ENCODE results near the gene RPTOR.
"Not testable (repeated sequence)": the region's sequence is repeated elsewhere in the genome, so short reads cannot be mapped to it uniquely, and the experiment has no call there.

The RPTOR gene

DNA sequence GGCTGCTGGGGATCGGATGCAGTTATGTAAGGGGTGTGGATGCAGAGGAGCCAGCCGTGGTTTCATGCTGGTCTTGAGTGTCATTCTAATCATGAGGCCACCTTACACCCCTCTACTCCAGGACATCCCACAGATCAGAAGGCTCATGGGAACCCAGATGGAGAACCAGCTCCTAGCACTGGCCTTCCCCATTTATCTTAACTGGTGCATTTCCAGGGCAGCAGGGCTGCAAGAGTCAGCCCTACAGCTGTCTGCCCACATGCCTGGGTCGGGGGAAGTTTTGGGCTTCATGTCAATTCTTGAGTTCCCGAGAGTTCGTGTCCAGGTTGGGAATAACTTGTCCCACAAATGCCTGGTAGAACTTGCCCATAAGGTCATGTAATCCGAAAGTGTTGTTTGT lies 29.1 kb downstream of the RPTOR start:
- Histone ChIP-seq H3K36me3 (peaks cover 5 to 21% (median 10%) of the 10 kb centered on the region in 11 experiments; a peak in 16 of 22 replicates), H3K27ac (no peak overlapping the region), H3K27me3 (no peaks in the 10 kb centered on the region), H3K9me3 (replicated peaks in 1 of 11) (peaks cover 9 to 14% (median 13%) of the 10 kb centered on the region in 11 experiments; a peak in 21 of 22 replicates), H3K4me1 (peaks cover 0 to 6% (median 0%) of the 10 kb centered on the region in 10 experiments; a peak in 1 of 20 replicates), H3K4me2 (no peak overlapping the region), H3K4me3 (no peak overlapping the region), H4K20me1 (peaks cover 56 to 100% (median 97%) of the 10 kb centered on the region in 11 experiments; a peak in 21 of 22 replicates), H3K9ac (no peak overlapping the region)
- TF ChIP-seq Cebpa-rat (IDR thresholded peaks at IDR 0.05), result no peak

DNA sequence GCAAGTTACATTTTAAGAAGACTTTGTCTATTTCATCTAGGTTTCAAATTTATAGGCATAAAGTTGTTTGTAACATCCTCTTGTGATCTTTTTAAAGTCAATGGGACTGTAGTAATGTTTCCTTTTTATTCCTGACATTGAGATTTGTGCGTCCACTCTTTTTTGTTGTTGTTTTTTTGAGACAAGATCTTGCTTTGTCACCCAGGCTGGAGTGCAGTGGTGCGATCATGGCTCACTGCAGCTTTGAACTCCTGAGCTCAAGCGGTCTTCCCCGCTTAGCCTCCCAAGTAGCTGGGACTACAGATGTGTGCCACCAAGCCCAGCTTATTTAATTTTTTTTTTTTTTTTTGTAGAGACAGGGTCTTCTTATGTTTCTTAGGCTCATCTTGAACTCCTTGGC lies 29.9 kb downstream of the RPTOR start:
- peaks cover 9 to 14% (median 13%) of the 10 kb centered on the region in 11 experiments; a peak in 21 of 22 replicates for H3K9me3 ChIP-seq (replicated peaks in 1 of 11)
- H4K20me1 ChIP-seq, result peaks cover 63 to 100% (median 97%) of the 10 kb centered on the region in 11 experiments; a peak in 21 of 22 replicates
- H3K4me2 ChIP-seq, result no peak overlapping the region
- H3K4me1 ChIP-seq, result peaks cover 0 to 6% (median 0%) of the 10 kb centered on the region in 10 experiments; a peak in 1 of 20 replicates
- no peak overlapping the region for H3K4me3 ChIP-seq
- TF ChIP-seq Cebpa-rat (IDR thresholded peaks at IDR 0.05), result no peak
- H3K27ac ChIP-seq, result no peak overlapping the region
- H3K36me3 ChIP-seq, result peaks cover 5 to 22% (median 10%) of the 10 kb centered on the region in 11 experiments; a peak in 16 of 22 replicates
- no peak overlapping the region for H3K9ac ChIP-seq
- no peaks in the 10 kb centered on the region for H3K27me3 ChIP-seq

DNA sequence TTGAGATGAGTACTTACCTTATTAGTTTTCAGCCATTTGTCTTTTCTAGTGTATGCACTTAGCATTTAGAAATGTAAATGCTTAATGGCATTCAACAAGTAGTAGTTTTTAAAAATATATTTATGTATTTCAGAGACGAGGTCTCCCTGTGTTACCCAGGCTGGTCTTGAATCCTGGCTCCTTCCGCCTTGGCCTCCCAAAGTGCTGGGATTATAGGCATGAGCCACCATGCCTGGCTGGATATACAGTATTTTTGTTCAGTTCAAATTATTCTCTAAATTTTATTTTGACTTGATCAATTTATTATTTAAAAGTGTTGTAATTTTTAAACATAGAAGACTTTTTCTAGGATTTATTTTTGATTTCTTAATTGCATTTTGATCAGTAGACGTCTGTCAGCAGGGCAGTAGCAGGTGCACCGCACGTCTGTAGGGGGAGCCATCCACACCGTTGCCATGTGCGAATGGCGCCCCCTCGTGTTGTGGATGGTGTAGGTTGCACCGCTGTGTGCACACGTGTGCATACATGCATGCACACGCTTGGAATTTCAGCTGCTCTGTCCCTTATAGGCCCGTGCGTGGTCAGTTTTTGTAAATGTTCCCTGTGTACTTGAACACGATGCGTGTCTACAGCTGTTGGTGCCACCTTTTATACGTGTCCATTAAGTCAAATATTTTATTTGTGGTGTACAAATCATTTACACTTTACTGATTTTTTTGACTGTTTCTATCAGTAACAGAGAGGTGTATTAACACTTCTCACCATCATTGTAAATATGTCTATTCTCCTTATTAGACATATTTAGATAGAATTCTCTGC lies 30.6 kb downstream of the RPTOR start:
- no peaks in the 10 kb centered on the region for H3K27me3 ChIP-seq
- peaks cover 5 to 22% (median 10%) of the 10 kb centered on the region in 11 experiments; a peak in 16 of 22 replicates for H3K36me3 ChIP-seq
- H3K4me2 ChIP-seq, result no peak overlapping the region
- TF ChIP-seq Cebpa-rat (IDR thresholded peaks at IDR 0.05), result no peak
- H3K9ac ChIP-seq, result no peak overlapping the region
- H3K4me1 ChIP-seq, result peaks cover 0 to 6% (median 0%) of the 10 kb centered on the region in 10 experiments; a peak in 1 of 20 replicates
- H3K27ac ChIP-seq, result no peak overlapping the region
- H3K9me3 ChIP-seq (replicated peaks in 1 of 11), result peaks cover 9 to 14% (median 13%) of the 10 kb centered on the region in 11 experiments; a peak in 21 of 22 replicates
- no peak overlapping the region for H3K4me3 ChIP-seq
- H4K20me1 ChIP-seq, result peaks cover 64 to 100% (median 97%) of the 10 kb centered on the region in 11 experiments

DNA sequence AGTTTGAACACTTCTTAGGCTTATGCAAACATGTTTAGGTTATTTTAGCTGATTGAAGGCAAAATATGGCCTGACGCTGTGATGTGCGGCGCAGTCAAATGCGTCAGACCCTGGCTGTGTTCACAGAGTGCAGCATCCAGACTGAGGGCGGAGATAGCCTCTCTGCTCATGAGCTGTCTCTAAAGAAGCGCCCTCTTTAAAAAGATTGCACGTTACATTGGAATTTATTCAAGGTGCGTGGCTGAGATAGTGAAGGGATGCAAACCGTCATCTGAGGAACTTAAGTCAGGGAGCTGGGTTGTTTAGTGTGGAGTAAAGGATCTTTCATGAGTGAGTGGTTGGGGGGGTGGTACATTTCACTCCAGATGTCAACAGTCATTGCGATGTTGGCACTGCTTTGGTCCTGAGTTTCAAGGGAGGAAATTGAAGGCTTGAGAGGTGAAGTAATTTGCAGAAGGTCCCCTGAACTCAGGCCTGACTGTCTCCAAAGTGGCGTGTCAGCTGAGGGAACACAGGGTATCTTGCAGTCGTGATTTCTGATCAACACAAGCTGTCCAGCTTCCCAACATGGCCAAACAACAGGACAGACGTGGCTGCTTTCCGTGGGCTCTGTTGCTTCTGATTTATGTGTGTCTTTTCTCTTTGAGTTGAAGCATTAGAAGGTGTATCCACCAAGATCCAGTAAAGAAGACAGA lies 33.4 kb downstream of the RPTOR start:
- Histone ChIP-seq H3K9ac (no peak overlapping the region), H3K9me3 (replicated peaks in 1 of 11) (no peaks in the 10 kb centered on the region), H3K4me2 (no peak overlapping the region), H3K27ac (no peak overlapping the region), H3K4me1 (peaks cover 0 to 6% (median 0%) of the 10 kb centered on the region in 10 experiments; a peak in 1 of 20 replicates), H3K4me3 (no peak overlapping the region), H3K27me3 (no peaks in the 10 kb centered on the region), H4K20me1 (peaks cover 82 to 100% (median 97%) of the 10 kb centered on the region in 11 experiments), H3K36me3 (peaks cover 0 to 23% (median 11%) of the 10 kb centered on the region in 11 experiments; a peak in 17 of 22 replicates)
- TF ChIP-seq Cebpa-rat (IDR thresholded peaks at IDR 0.05), result no peak

DNA sequence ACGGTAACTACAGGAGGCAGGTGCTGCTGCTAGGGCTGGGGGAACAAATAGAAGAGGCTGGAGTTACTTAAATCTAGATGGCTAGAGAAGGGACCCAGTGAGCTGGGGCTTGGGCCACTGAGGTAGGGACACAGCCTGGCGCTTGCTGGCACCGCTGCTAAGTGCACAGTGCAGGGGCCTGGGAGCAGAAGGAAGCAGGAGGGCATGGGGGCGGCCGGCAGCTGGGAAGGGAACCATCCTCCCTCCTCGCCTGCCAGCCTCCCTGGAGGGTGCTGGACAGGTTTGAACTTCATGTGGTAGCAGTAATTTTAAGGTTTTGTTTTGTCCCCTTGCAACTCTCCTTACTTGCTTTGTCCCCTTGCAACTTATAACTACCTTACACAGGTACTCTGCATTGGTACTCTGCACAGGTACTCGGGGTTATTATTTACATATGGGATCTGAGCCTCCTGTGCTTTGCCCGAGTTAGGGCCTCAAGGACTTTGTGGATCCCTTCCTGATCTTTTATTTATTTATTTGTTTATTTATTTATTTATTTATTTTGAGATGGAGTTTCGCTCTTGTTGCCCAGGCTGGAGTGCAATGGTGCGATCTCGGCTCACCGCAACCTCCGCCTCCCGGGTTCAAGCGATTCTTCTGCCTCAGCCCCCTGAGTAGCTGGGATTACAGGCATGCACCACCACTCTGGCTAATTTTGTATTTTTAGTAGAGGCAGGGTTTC lies 34.2 kb downstream of the RPTOR start:
- peaks cover 83 to 100% (median 97%) of the 10 kb centered on the region in 11 experiments for H4K20me1 ChIP-seq
- peaks cover 0 to 31% (median 13%) of the 10 kb centered on the region in 11 experiments; a peak in 17 of 22 replicates for H3K36me3 ChIP-seq
- H3K27ac ChIP-seq; H3K9ac ChIP-seq; H3K4me1 ChIP-seq; H3K4me2 ChIP-seq; H3K4me3 ChIP-seq; H3K9me3 ChIP-seq (replicated peaks in 1 of 11); H3K27me3 ChIP-seq: not testable (repeated sequence)

DNA sequence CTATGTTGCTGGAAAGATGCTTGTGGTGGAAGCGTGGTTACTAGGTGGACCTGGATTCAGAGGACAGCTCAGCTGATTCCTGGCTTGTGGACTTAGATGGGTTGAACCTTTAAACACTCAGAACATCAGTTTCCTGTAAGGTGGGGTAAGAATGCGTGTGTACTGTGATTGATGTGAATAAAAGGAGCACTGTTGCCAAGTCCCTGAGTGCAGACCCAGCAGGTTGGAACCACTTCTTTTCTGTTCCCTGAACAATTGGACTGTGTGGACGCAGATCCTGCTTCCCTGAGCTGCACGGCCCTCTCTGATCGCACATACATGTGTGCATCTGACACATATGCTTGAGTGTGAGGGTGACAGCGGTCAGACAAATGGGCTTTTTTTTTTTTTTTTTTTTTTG lies 37.5 kb downstream of the RPTOR start:
- no peak for TF ChIP-seq Cebpa-rat (IDR thresholded peaks at IDR 0.05)
- peaks cover 0 to 14% (median 8%) of the 10 kb centered on the region in 10 experiments; a peak in 7 of 20 replicates for H3K4me1 ChIP-seq
- H4K20me1 ChIP-seq, result peaks cover 85 to 100% (median 100%) of the 10 kb centered on the region in 11 experiments
- H3K27ac ChIP-seq, result no peak overlapping the region
- no peak overlapping the region for H3K4me3 ChIP-seq
- no peaks in the 10 kb centered on the region for H3K9me3 ChIP-seq (replicated peaks in 1 of 11)
- H3K36me3 ChIP-seq, result peaks cover 0 to 42% (median 21%) of the 10 kb centered on the region in 11 experiments; a peak in 16 of 22 replicates
- no peaks in the 10 kb centered on the region for H3K27me3 ChIP-seq
- H3K4me2 ChIP-seq, result no peak overlapping the region
- H3K9ac ChIP-seq, result no peak overlapping the region

DNA sequence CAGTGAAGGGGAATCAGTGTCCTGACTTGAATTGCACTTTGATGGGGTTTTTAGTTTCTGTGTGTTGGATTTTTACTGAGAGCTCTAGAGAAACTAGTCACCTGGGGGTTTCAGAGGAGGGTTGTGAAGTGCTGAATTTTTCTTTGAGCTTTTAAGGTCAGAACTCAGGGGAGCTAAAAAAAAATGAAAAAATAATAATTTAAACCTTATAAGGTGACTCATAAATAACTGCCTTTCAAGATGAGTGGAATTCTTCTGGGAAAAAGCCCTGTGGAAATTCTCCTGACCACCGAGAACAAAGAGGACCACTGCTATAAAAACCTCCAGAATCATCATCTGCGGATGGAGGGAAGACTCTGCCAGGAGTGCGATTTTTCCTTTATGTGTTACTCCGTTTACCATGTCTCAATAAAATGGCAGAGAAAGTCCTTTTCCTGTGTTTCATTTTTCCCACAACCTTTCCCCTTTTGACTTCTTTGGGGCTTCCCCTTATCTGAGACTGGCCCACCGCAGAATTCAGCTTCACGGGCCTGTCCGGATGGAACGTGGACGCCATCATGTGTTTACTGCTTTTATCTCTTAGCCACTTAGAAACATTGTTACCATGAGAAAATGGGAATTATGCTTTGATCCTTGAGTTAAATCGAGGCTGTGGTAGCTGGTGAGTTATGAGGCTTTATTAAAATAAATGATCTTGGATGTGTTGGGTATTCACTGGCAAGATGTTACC lies 39.7 kb downstream of the RPTOR start:
- H3K4me2 ChIP-seq, result no peak overlapping the region
- peaks cover 85 to 100% (median 100%) of the 10 kb centered on the region in 11 experiments for H4K20me1 ChIP-seq
- no peak overlapping the region for H3K27ac ChIP-seq
- no peaks in the 10 kb centered on the region for H3K27me3 ChIP-seq
- TF ChIP-seq Cebpa-rat (IDR thresholded peaks at IDR 0.05), result no peak
- H3K9ac ChIP-seq, result peak overlapping the region in 1 of 11 experiments; percentile 31; a peak in 2 of 22 replicates
- H3K36me3 ChIP-seq, result peaks cover 0 to 35% (median 19%) of the 10 kb centered on the region in 11 experiments; a peak in 16 of 22 replicates
- peaks cover 0 to 14% (median 8%) of the 10 kb centered on the region in 10 experiments; a peak in 7 of 20 replicates for H3K4me1 ChIP-seq
- no peaks in the 10 kb centered on the region for H3K9me3 ChIP-seq (replicated peaks in 1 of 11)
- H3K4me3 ChIP-seq, result no peak overlapping the region

Data from BLaER1 treated with 17β-estradiol and CSF1 and Interleukin-3, amounts not matched to agents 10 nM and 100 nM (cell line).